Colon (tissue), 2 donors: ENCODE measurements around the gene UBE2G1.

Experiments
- FAIRE-seq: peaks from 2 replicates; lab custom pipeline; 2012; peaks lifted over from hg19 to GRCh38; lab: Jason Lieb, UNC
- donor health status: control.
- donor health status: control.

UBE2G1 gene

GRCh38 chr17:4334332-4334731 lies 32.1 kb downstream of the UBE2G1 start:
- no peak for FAIRE-seq

GRCh38 chr17:4333041-4333440 lies 33.4 kb downstream of the UBE2G1 start:
- no peak for FAIRE-seq

- FAIRE-seq = no peak
Measured at GRCh38 chr17:4332296-4332970, 34.0 kb downstream of the UBE2G1 start.

DNA sequence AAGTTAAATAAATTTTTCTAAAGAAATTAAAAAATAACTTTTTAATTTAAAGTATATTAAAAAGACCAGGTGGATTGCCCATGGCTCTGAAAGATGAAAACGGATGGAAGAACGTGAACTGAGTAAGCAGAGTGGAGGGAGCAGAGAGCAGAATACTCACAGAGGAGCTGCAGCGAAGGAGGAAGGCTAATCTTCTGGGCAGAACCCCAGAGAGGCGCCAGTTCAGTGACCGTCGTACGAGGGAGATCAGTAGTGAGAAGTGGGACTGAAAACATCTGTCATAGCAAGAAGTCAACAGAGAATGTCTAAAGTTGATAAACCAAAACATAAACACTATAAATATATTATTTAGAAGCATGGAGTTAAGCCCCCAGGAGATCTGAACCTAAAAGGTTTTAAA lies 34.9 kb downstream of the UBE2G1 start:
- no peak for FAIRE-seq

DNA sequence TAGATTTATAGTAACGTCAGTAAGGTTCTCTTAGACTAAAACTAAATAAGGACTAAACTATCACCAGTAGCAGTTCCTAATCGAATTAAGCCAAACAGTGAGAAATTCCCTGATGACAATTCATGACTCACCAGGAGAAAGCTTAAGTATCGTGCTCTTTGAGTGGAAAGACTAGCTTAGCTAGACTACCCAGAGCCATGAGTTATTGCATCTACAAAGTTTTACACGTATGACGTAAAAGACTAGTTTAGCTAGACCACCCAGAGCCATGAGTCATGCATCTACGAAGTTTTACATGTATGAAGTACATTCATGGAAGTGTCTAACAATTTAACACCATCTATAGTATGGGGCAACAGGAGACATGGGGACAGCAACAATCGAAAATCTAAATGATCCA lies 36.6 kb downstream of the UBE2G1 start:
- no peak for FAIRE-seq

GRCh38 chr17:4327606-4328005 lies 38.9 kb downstream of the UBE2G1 start:
- no peak for FAIRE-seq

GRCh38 chr17:4326608-4327007 lies 39.9 kb downstream of the UBE2G1 start:
- FAIRE-seq = no peak

- no peak for FAIRE-seq
Measured at GRCh38 chr17:4326112-4326511, 40.4 kb downstream of the UBE2G1 start.

DNA sequence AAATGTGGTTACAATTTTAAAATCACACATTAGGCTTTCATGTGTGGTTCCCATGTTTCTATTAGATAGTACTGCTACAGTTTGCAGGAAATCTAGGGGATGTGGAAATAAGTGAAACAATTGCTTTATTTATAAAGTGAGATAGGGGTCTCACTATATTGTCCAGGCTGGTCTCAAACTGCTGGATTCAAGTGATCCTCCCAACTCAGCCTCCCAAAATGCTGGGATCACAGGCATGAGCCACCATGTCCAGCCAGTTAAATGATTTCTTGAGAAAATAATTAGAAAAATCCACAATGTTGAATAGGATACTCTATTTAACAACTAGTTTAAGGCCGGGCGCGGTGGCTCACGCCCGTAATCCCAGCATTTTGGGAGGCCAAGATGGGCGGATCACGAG lies 42.0 kb downstream of the UBE2G1 start:
- no peak for FAIRE-seq

DNA sequence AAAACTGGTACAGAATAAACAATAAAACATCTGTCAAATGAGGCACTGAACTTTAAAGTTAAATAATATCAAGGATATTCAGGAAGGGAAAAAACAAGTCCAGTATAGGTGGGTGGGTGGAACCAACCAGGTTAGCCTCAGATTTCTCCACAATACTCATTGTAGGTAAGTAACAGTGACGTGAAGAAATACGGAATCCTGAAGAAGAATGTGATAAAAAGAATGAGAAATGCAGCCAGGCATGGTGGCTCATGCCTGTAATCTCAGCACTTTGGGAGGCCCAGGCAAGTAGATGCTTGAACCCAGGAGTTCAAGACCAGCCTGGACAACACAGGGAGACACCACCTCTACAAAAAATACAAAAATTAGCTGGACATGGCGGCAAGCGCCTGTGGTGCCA lies 47.3 kb downstream of the UBE2G1 start:
- no peak for FAIRE-seq

DNA sequence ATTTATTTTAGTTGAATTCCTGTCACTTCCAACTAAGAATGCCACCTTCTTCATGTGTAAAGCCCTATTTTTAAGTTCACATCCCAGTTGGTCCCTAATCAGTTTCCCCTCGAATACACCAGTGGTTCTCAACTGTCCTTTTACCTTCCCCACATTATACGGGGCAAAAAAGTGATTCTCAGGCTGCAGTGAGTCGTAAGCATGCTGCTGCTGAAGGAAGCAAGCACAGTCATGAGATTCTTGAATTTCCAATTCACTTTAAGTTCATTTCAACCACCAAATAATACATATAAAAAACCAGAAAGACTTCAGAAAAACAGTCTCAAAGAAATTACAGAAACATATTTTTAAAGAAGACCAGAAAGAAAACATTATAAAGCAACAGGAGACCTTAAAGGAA lies 47.9 kb downstream of the UBE2G1 start:
- FAIRE-seq = no peak

DNA sequence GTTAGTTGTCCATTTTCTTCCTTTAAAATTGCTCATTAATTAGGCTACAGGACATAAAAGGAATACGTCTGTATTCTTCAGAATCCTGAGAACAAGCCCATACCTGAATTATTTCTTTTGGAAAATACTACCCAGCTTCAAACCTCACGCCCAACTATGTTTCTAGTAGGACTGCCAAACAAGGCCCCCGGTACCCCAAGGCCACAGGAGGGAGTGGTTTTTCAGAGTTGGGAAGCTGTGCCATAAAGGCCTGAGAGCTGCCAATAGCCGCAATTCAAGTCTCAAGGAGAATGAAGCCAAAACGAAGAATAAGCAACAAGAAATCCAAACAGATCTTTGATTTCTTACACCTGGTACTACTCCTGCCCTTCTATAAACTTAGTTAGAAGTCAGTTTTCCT lies 48.3 kb downstream of the UBE2G1 start:
- no peak for FAIRE-seq

GRCh38 chr17:4317610-4318009 lies 48.9 kb downstream of the UBE2G1 start:
- FAIRE-seq = no peak

DNA sequence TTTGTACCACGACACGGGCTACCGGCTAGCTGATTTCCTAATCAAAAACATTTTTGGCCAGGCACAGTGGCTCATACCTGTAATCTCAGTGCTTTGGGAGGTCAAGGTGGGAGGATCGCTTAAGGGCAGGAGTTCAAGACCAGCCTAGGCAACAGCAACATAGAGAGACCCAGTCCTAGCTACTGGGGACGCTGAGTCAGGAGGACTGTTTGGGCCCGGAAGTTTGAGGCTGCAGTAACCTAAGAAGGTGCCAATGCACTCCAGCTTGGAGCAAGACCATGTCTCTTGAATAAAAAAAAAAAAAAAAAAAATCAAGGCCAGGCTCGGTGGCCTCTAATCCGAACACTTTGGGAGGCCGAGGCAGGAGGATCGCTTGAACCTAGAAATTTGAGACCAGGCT lies 49.8 kb downstream of the UBE2G1 start:
- no peak for FAIRE-seq

- FAIRE-seq = no peak
Measured at GRCh38 chr17:4314618-4315017, 51.9 kb downstream of the UBE2G1 start.

GRCh38 chr17:4314179-4314578 lies 52.3 kb downstream of the UBE2G1 start:
- FAIRE-seq = no peak

DNA sequence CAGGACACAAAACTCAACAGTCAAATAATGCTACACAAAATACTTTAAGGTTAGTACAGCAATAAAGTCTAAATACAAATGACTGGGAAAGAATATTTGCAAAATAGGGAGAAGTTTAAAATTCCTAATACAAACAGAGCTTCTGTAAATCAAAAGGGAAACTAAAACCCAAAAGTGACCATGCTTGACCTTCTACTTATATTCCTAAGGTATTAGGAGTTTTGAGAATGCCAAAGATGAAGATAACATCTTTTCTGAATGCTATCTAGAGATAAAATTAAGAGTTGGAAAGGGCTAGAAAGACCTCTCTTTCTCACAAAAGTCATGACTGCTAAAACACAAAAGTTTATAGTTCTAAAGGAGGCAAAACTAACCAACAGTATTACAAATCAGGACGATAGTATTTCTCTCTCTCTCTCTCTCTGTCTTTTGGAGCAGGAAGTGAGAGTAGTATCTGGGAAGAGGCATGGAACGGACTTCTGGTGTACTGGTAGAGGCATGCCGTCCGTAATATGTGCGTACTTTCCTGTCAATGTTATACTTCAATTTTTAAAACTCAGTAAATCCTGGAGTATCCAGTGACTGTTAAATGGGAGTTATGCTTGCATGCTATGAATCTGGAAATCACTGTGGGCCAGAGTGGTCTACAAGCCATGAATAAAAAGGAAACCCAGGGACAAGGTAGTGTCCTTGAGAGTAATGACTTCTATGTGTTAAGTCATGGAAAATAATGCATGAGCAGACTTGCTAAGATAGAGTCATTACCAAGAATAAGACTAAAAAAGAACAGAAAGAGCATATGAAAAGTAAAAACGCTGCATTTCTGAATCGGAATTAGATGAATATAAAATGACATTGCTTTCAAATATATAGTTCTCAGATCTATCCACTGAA lies 53.0 kb downstream of the UBE2G1 start:
- FAIRE-seq = no peak

GRCh38 chr17:4310354-4311060 lies 56.0 kb downstream of the UBE2G1 start:
- no peak for FAIRE-seq

GRCh38 chr17:4309897-4310296 lies 56.6 kb downstream of the UBE2G1 start:
- FAIRE-seq = no peak

DNA sequence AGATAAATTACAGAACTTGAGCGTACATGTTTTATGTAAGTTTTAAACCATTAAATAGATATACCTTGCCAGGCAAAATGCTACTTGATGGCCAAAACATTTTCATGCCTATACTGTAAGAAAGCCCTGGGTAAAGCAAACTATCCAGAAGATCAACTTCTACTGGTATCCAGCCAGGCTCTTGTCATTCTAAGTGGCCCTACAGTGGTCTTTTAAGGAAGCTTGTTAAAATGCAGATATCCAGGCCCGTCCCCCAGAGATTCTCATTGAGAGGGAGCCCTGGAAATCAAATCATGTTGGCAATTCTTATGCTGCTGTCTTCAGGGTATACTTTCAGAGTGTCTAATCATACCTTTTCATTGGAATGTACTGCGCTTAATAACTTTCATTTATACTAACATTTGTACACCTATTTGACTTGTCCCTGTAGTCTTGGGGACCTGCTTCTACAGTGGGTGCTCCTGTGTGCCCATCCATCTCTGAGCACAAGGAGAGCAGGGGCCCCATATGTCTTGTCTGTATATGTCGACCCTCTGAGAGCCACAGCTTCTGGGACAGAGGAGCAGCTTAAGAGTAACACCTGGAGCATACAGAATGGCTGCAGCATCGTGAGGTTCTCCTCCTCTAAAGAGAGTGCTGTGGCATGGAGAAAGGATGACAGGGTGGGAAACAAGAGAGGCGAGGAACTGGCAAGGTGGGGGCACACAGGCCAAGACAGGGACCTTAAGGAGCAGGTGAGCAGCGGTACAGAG lies 59.1 kb downstream of the UBE2G1 start:
- FAIRE-seq = no peak

DNA sequence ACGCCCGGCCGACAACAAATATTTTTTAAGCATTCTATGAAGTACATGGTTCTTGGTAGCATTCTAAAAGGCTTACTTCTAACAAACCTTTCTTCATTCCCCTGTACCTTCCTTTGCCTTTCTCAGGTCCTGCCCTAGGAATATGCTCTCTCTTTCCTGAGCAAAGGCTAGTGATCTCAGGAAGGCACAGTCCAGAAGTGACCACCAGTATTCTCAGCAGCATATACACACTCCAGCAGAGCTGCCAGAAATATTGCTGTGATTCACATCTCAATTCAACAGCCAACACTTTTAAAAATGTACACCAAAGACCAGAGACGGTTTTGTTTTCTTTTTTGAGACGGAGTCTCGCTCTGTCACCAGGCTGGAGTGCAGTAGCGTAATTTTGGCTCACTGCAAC lies 61.3 kb downstream of the UBE2G1 start:
- FAIRE-seq = no peak

DNA sequence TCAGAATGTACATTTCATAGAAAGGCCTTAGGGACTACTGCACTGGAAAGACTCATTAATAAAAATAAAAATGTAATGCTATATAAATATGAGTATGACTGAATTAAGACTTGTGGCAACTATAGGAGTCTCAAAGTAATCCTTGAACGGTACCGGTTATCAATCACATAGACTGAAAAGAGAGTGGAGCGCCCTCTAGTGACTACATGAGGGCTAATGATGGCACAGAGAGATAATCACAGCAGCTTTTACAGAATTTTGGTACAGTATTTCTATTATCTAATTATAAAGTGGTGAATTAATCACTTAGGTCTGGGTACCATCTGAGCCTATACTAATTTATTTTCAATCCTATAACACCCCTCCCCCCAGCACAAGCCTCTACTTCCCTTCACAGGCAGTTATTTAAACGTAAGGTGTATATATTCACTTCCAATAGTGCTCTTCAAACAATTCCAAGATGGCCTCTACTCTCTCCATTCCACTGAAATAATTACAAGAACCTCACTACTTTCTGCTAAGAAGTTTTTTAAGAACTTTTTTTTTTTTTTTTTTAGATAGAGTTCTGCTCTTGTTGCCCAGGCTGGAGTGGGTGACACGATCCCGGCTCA lies 62.0 kb downstream of the UBE2G1 start:
- no peak for FAIRE-seq
